OCI-LY7 (cell line): ENCODE data around the gene SCYL2.
A peak's percentile ranks its signal among the peaks of the same experiment; 100 is the strongest.

Experiments used
- CTCF ChIP-seq: fragments of 200-600 bp; sonication (generic); conservative IDR thresholded peaks from 2 replicates; pipeline ENCODE4 v1.5.1; 2014; ENCODE audit warnings: mild to moderate bottlenecking, antibody characterized with exemption, low read length, moderate library complexity, mixed read lengths
- EZH2phosphoT487 ChIP-seq: fragments of 200-600 bp; sonication (generic); IDR thresholded peaks from 2 replicates; pipeline ENCODE4 v1.6.1; 2018; ENCODE audit warnings: low read depth, borderline replicate concordance, mild to moderate bottlenecking, mixed run types, antibody characterized with exemption, low read length, moderate library complexity, mixed read lengths

GRCh38 chr12:100229036-100229635 lies 37.8 kb upstream of the SCYL2 start:
- peak; percentile 48 for TF ChIP-seq CTCF
- TF ChIP-seq EZH2phosphoT487, result no peak
